ENCODE results near the gene PLXND1. TPM values are rescaled to one million over a fixed set of nuclear protein-coding genes. Genes with fewer than 3 reads are reported as not detected.

PLXND1 gene
- polyA plus RNA-seq, 3 donors, result 124 to 153 (median 144) TPM

- DNase-seq (ENCODE audit: extremely low read depth in 1 of 11, low read depth in 9 of 11, low spot score in 4 of 11), result peak; percentile 13 to 62 (median 47)
Measured at GRCh38 chr3:129560911-129561594, 45.4 kb downstream of the PLXND1 start.

GRCh38 chr3:129560269-129560787 is 46.1 kb downstream of the PLXND1 start:
- DNase-seq (ENCODE audit: extremely low read depth in 1 of 11, low read depth in 9 of 11, low spot score in 4 of 11), result no peak

- no peak for DNase-seq (ENCODE audit: extremely low read depth in 1 of 11, low read depth in 9 of 11, low spot score in 4 of 11)
Measured at GRCh38 chr3:129559565-129560079, 46.9 kb downstream of the PLXND1 start.

- DNase-seq (ENCODE audit: extremely low read depth in 1 of 11, low read depth in 9 of 11, low spot score in 4 of 11), result no peak
Measured at GRCh38 chr3:129558772-129559564, 47.5 kb downstream of the PLXND1 start.

GRCh38 chr3:129558081-129558771 is 48.2 kb downstream of the PLXND1 start:
- no peak for DNase-seq (ENCODE audit: extremely low read depth in 1 of 11, low read depth in 9 of 11, low spot score in 4 of 11)

GRCh38 chr3:129557548-129557894 is 49.0 kb downstream of the PLXND1 start:
- DNase-seq (ENCODE audit: extremely low read depth in 1 of 11, low read depth in 9 of 11, low spot score in 4 of 11), result no peak

- DNase-seq (ENCODE audit: extremely low read depth in 1 of 11, low read depth in 9 of 11, low spot score in 4 of 11), result no peak
Measured at GRCh38 chr3:129556890-129557547, 49.5 kb downstream of the PLXND1 start.

GRCh38 chr3:129556358-129556695 is 50.1 kb downstream of the PLXND1 start:
- DNase-seq (ENCODE audit: extremely low read depth in 1 of 11, low read depth in 9 of 11, low spot score in 4 of 11), result no peak

GRCh38 chr3:129555616-129556357 is 50.7 kb downstream of the PLXND1 start:
- DNase-seq (ENCODE audit: extremely low read depth in 1 of 11, low read depth in 9 of 11, low spot score in 4 of 11), result no peak

- no peak for DNase-seq (ENCODE audit: extremely low read depth in 1 of 11, low read depth in 9 of 11, low spot score in 4 of 11)
Measured at GRCh38 chr3:129555153-129555550, 51.3 kb downstream of the PLXND1 start.

GRCh38 chr3:129554356-129555152 is 51.9 kb downstream of the PLXND1 start:
- DNase-seq (ENCODE audit: extremely low read depth in 1 of 11, low read depth in 9 of 11, low spot score in 4 of 11), result no peak

GRCh38 chr3:129553719-129554118 is 52.8 kb downstream of the PLXND1 start:
- no peak for DNase-seq (ENCODE audit: extremely low read depth in 1 of 11, low read depth in 9 of 11, low spot score in 4 of 11)

- no peak for DNase-seq (ENCODE audit: extremely low read depth in 1 of 11, low read depth in 9 of 11, low spot score in 4 of 11)
Measured at GRCh38 chr3:129553171-129553570, 53.3 kb downstream of the PLXND1 start.

GRCh38 chr3:129552287-129553050 is 54.0 kb downstream of the PLXND1 start:
- no peak for DNase-seq (ENCODE audit: extremely low read depth in 1 of 11, low read depth in 9 of 11, low spot score in 4 of 11)

GRCh38 chr3:129549805-129550204 is 56.7 kb downstream of the PLXND1 start:
- no peak for DNase-seq (ENCODE audit: extremely low read depth in 1 of 11, low read depth in 9 of 11, low spot score in 4 of 11)

GRCh38 chr3:129549006-129549800 is 57.3 kb downstream of the PLXND1 start:
- DNase-seq (ENCODE audit: extremely low read depth in 1 of 11, low read depth in 9 of 11, low spot score in 4 of 11), result no peak
